Midbrain (tissue), 1 donor: ENCODE data around the gene PES1.
A peak's percentile ranks its signal among the peaks of the same experiment; 100 is the strongest.
"Not testable (repeated sequence)": the region's sequence is repeated elsewhere in the genome, so short reads cannot be mapped to it uniquely, and the experiment has no call there.

Experiments
- DNase-seq: peaks from one replicate; lab custom pipeline; 2025; lab: John Stamatoyannopoulos, UW

The PES1 gene

DNA sequence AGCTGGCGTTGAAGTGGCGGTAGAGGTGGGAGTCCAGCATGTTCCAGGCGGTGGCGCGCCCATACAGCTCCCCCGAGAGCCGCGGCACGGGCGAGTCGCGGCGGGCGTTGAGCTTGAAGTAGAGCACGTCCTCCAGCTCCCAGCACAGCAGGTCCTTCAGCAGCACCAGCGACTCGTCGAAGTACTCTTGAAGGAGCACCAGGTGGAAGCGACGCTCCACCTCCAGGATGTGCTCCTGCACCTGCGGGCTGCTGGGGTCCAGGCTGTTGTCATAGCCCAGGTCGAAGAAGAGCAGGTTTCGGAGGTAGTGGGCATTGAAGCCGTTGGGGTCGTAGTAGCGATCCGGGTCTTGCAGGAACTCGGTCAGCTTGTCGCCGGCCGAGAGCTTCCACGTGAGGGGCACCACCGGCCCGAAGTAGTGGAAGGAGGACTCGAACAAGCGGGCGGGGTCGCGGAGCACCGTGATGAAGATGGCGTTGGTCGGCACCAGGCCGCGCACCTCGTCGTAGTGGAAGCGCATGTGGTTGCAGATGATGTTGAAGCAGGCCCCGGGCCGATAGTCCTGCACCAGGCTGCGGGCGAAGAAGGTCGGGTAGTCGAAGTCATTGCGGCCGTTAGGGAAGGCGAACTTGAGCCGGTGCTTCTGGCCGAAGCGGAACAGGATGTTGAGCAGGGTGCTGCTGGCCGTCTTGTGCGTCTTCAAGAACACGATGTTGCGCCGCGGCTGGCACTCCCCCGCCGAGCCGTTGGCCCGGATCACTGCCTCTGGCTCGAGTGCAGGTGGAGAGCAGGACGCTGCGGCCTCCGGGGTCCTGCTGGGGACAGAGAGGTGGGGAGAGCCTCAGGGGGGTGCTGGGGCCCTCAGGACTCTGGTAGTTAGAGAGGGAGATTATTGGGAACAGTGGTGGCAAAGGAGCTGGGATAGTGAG lies 36.2 kb downstream of the PES1 start:
- no peak for DNase-seq

DNA sequence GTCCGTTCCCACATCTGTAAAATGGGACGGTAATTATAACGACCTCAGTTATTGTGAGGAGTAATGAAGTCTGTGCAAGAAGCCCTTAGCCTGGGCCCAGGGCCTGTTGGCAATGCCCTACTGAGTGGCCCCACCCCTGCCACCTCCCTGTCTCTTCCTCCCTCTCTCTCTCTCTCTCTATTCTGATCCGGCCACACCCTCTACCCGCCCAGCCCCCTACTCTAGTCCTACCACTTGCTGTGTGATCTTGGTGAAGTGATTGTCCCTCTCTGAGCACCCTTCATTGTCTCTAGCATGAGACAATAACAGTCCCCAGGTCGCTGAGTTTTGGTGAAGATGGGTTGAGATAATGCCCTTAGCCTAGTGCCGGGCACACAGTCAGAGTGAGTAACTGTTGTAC lies 37.7 kb downstream of the PES1 start:
- no peak for DNase-seq

DNA sequence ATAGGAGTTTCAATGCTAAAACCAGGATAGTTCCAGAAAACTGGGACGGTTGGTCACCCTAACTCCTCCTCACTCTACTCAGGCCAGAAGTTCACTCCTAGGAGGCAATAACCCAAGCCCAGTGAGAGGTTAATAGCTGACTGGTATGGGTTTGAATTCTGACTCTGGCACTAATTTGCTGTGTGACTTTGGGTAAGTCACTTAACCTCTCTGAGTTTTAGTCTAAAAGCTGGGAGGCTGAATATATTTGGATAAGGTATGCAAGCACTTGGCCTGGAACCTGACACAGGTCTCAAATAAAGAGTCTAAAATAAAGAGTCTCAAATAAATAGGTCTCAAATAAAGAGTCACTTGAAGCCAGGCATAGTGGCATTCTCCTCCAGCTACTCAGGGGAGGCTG lies 39.0 kb downstream of the PES1 start:
- DNase-seq = no peak

- DNase-seq = not testable (repeated sequence)
These were observed 39.9 kb downstream of the PES1 start for GRCh38 chr22:30551813-30552212.

DNA sequence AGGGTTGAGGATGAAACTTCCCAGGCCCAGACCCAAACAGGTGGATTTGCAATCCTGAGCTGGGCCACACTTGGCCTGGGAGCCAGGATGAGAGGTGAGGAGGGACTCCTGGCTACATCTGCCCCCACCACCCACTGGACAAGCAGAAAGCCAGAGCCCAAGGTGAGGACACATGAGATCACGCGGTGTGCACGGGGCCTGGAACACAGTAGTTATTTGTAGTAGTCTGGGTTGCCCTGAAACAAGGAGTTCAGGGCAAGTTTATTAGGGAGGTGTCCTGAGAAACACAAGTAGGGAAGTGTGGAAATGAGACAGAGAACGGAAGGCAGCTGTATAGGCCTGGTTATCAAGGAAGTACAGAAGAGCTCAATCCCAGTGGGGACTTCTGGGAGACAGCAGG lies 44.5 kb downstream of the PES1 start:
- DNase-seq = no peak

DNA sequence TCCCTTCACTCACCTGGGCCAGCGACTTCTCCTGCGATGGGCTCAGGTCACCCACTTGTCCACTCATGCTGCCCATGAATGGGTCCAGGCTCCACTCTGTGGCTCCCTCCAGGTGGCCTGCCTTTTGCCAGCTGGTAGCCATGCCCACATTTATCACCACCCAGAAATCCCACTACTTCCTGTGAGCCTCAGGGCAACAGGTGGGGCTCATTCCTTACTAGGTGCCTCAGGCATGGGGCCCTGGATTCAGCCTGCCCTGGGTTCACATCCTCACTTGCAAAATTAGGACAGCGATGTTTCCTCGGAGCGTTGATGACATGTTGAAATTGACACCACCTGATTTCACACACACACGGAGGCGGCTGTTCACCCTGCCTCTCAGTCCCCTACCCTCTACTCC lies 45.1 kb downstream of the PES1 start, which contains the start of gene SEC14L6:
SEC14L6 (minus strand) TSS at position 126 of the 400 bp plus-strand sequence; CDS start at position 67, 59 bp downstream.
- DNase-seq = no peak

GRCh38 chr22:30542811-30543188 lies 48.9 kb downstream of the PES1 start:
- peak; percentile 11 for DNase-seq

GRCh38 chr22:30541961-30542810 lies 49.5 kb downstream of the PES1 start:
- DNase-seq = peak; percentile 18

GRCh38 chr22:30541511-30541910 lies 50.2 kb downstream of the PES1 start:
- not testable (repeated sequence) for DNase-seq

DNA sequence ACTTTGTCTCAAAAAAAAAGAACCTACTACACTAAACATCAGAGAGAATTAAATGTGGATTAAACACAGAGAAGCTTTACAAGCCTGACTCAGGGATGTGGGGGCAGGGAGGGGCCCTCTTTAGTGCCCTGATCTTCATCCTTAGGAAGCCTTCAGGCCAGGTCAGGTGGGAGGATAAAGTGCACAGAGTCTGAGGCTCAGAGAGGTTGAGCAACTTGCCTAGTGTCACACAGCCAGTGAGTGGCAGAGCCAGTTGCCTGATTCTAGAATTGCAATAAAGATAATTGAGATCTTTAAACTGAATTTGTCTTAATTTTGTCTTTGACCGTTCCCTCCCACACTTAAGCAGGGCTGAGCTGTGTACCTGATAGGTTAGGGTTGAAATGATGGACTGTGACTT lies 52.3 kb downstream of the PES1 start:
- no peak for DNase-seq

DNA sequence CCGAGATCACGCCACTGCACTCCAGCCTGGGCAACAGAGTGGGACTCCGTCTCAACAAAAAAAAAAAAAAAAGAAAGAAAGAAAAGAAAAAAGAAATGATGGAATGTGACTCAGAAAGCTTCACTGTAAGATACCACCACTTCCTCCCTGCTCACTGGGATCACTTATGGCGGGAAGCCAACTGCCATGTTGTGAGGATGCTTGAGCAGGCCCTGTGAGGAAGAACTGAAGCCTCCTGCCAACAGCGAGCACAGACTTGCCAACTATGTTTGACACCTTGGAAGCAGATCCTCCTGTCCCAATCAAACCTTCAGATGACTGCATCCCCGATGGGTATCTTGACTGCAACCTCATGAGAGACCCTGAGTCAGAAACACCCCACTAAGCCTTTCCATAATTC lies 53.4 kb downstream of the PES1 start:
- DNase-seq = no peak

DNA sequence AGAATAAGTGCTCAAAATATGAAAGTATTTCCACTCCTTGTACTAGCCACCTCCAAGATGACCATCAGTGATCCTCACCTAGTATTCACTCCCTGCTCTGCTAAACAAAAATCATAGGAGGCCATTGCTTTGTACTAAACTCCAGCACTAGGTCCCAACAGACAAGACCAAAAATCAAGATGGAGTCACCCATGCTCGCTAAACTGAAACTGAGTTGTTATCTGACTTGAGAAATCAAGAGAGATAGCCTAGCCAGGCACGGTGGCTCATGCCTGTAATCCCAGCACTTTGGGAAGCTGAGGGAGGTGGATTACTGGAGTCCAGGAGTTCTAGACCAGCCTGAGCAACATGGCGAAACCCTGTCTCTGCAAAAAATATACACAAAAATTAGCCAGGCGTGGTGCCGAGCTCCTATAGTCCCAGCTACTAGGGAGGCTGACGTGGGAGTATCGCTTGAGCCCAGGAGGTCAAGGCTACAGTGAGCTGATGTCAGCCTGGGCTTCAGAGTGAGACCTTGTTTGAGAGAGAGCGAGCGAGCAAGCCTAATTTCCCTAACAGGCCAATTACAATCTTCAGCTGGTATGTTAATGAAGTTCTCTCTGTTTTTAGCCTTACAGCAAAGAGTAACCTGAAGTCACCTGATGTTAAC lies 54.5 kb downstream of the PES1 start:
- no peak for DNase-seq

DNA sequence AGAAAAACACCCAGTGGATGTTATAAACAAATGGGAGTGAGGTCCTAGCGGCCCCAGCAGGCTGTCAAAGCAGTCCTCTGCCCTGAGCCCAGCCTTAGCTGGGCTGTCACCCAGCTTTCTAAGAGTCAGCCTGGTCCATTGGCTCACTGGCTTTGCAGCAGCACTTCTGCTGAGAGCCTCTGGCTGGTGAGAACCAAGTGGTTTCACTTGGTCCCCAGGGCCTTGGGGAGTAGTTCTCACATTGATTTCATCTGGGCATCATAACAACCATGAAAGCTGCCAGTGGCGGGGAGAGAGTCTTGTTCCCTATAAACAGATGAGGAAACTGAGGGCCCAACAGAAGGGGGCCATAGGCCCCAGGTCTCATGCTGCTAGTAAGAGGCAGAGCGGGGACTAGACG lies 56.5 kb downstream of the PES1 start:
- no peak for DNase-seq

GRCh38 chr22:30531651-30532608 lies 59.8 kb downstream of the PES1 start:
- no peak for DNase-seq

GRCh38 chr22:30526656-30527055 lies 65.1 kb downstream of the PES1 start:
- DNase-seq = no peak
